Fibroblast of the aortic adventitia (primary cell): ENCODE results near the gene GNAL. TPM values are rescaled to one million over a fixed set of nuclear protein-coding genes. Genes with fewer than 3 reads are reported as not detected.
A peak's percentile ranks its signal among the peaks of the same experiment; 100 is the strongest.
"Not testable (repeated sequence)": the region's sequence is repeated elsewhere in the genome, so short reads cannot be mapped to it uniquely, and the experiment has no call there.

Experiments
- DNase-seq: peaks from one replicate; pipeline ENCODE4 v3.0.0-alpha.2; 2010; ENCODE audit warnings: low read depth
- H3K4me3 ChIP-seq: 2 replicates; pipeline ENCODE4 v1.5.1; 2011; ENCODE audit warnings: low read depth, mild to moderate bottlenecking, control low read depth, low read length, moderate library complexity
- total RNA-seq: library from RNA; depleted of rRNA; stranded (reverse); fragments of >200 nt; gene quantifications from 2 replicates; pipeline ENCODE4 v1.2.3, GENCODE V29; 2012; ENCODE audit warnings: low replicate concordance
- TF ChIP-seq, protein P1 (sequence below): IDR thresholded peaks from 2 replicates; pipeline ENCODE4 v1.5.1; 2011; ENCODE audit warnings: mild to moderate bottlenecking, low read length, control low read depth, inconsistent platforms; ENCODE audit not compliant: insufficient read depth

Gene GNAL
- total RNA-seq, 1 donor, result 0.63 TPM

DNA sequence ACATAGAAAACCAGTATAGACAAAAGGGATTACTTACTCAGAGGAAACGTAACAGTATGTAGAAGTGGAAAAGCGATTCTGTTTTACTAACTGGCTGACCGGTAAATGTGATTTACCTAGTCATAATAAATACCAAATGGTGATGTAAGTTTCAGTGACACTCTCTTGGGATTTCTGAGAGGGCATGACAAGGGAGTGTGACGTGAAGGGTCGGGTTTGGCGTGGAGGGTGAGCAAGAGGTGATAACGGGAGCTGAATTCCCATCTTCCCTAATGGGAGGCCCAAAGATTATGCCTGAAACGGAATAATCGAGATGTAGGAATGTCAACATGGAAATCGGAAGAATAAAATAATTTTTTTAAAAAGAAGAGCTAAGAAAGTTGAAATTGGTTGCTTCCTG is 12.7 kb upstream of the GNAL start:
- TF ChIP-seq, protein P1, sequence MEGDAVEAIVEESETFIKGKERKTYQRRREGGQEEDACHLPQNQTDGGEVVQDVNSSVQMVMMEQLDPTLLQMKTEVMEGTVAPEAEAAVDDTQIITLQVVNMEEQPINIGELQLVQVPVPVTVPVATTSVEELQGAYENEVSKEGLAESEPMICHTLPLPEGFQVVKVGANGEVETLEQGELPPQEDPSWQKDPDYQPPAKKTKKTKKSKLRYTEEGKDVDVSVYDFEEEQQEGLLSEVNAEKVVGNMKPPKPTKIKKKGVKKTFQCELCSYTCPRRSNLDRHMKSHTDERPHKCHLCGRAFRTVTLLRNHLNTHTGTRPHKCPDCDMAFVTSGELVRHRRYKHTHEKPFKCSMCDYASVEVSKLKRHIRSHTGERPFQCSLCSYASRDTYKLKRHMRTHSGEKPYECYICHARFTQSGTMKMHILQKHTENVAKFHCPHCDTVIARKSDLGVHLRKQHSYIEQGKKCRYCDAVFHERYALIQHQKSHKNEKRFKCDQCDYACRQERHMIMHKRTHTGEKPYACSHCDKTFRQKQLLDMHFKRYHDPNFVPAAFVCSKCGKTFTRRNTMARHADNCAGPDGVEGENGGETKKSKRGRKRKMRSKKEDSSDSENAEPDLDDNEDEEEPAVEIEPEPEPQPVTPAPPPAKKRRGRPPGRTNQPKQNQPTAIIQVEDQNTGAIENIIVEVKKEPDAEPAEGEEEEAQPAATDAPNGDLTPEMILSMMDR, result no peak
- H3K4me3 ChIP-seq, result no peak overlapping the region
- DNase-seq, result no peak

DNA sequence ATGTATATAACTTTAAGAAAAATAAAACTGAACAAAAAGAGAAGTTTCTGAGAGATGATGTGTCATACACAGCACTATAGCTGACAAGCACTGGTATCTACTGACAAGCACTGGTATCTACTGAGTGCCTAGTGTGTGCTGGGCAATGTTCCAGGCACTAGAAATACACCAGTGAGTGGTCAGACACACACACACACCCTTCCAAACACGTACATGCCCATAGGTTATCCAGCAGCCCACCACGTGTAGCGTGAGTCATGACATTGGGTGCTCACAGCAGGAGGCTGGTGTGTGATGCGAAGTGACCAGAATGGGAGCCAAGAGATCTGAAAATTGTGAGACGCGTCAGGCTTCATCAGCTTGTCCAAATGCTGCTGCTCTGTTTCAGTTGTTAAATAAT is 12.2 kb upstream of the GNAL start:
- DNase-seq, result no peak
- TF ChIP-seq, protein P1, result no peak
- no peak overlapping the region for H3K4me3 ChIP-seq

DNA sequence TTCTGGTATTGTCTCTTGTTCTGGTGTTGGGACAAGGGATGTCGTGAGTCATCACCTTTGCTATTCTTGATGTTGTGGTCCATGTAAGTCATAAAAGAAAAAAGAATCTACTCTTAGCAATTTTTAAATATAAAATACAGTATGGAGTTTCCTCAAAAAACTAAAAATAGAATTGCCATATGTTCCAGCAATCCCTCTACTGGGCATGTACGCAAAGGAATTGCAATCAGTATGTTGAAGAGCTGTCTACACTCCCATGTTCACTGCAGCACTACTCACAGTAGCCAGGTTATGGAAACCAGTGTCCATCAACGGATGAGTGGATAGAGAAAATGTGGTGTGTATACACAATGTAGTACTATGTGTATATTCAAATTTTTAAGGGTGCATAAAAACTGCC is 10.9 kb upstream of the GNAL start:
- H3K4me3 ChIP-seq, result no peak overlapping the region
- no peak for DNase-seq
- TF ChIP-seq, protein P1, result no peak

DNA sequence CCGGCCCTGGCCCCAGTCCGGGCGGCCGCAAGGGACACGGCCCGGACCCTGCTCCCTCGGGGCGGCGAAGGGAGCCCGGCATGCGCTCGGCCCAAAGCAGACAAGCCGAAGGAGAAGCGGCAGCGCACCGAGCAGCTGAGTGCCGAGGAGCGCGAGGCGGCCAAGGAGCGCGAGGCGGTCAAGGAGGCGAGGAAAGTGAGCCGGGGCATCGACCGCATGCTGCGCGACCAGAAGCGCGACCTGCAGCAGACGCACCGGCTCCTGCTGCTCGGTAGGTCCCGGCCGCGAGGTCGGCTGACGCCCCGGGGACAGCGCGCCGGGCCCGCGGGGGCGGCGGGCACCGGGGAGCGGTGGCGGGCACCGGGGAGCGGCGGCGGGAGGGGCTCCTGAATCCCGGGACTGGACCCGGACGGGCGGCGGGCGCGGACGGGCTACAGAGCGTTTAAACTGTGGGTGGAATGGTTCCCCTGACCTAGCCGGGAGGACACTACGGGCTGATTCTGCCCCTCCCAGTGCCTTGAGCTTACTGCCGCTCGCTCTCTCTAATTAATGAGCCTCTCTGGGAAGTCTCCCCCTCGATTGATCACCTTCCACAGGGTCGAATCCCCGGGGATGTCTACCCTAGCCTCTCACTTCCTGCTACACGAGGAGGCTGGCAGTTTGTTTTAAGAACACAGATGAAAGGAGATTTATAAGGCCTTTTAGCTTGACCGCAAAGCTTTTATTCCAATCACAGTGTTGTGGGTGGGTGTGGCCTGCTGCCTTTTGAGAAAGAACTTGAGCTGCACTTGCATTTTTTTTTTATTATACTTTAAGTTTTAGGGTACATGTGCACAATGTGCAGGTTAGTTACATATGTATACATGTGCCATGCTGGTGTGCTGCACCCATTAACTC is 853 bp downstream of the GNAL start:
- TF ChIP-seq, protein P1, result no peak
- H3K4me3 ChIP-seq, result peak overlapping the region; percentile 60
- DNase-seq, result peak; percentile 13

DNA sequence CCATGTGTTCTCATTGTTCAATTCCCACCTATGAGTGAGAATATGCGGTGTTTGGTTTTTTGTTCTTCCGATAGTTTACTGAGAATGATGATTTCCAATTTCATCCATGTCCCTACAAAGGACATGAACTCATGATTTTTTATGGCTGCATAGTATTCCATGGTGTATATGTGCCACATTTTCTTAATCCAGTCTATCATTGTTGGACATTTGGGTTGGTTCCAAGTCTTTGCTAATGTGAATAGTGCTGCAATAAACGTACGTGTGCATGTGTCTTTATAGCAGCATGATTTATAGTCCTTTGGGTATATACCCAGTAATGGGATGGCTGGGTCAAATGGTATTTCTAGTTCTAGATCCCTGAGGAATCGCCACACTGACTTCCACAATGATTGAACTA is 1.6 kb downstream of the GNAL start:
- DNase-seq, H3K4me3 ChIP-seq: not testable (repeated sequence)

DNA sequence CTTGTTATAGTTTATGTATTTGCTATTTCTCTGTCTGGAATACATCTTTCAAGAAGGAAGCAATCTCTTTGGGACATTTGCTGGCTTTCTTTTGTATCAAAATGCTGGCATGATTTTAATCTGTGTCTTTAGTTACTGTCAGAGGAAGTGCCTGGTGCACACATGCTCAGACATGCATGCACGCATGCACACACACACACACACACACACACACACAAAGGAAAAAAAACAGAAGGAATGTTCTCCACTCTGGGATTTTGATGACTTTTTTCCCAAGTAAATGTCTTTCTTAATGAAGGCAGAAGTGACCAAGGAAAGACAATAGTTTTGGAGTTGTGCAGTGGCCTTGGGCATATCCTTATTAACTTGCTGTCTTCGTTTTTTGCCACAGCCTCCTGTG is 6.7 kb downstream of the GNAL start:
- TF ChIP-seq, protein P1, result no peak
- no peak for DNase-seq
- H3K4me3 ChIP-seq, result no peak overlapping the region

DNA sequence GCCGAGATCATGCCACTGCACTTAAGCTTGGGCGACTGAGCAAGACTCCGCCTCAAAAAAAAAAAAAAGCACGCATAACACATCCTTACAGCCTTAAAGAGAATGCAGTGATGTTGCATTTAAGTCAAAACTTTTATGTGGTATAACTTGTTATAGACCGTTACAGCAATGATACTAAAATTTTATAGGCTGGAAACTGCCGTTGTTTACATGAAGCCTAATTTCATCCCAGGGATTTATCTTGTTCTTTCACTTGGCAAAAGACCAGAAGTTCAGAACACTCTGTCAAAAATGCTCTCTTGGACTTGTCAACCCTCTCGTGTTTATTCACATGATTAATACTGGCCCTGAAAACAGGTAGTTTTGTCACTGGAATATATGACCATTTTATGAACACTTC is 7.4 kb downstream of the GNAL start:
- TF ChIP-seq, protein P1, result no peak
- DNase-seq, result no peak
- no peak overlapping the region for H3K4me3 ChIP-seq
